Measurements from ENCODE around the gene FAM118B.
A peak's percentile ranks its signal among the peaks of the same experiment; 100 is the strongest.
"Not testable (repeated sequence)": the region's sequence is repeated elsewhere in the genome, so short reads cannot be mapped to it uniquely, and the experiment has no call there.

The FAM118B gene

GRCh38 chr11:126297004-126297403 is 85.4 kb downstream of the FAM118B start:
- Histone ChIP-seq H3K4me1 (ENCODE audit: control insufficient read depth, insufficient read depth, low read length) (no peaks in the 10 kb centered on the region), H3K9me3 (ENCODE audit: control insufficient read depth, insufficient read depth, low read depth, low read length) (no peaks in the 10 kb centered on the region), H3K27ac (ENCODE audit: low read depth, low read length) (no peak overlapping the region)

DNA sequence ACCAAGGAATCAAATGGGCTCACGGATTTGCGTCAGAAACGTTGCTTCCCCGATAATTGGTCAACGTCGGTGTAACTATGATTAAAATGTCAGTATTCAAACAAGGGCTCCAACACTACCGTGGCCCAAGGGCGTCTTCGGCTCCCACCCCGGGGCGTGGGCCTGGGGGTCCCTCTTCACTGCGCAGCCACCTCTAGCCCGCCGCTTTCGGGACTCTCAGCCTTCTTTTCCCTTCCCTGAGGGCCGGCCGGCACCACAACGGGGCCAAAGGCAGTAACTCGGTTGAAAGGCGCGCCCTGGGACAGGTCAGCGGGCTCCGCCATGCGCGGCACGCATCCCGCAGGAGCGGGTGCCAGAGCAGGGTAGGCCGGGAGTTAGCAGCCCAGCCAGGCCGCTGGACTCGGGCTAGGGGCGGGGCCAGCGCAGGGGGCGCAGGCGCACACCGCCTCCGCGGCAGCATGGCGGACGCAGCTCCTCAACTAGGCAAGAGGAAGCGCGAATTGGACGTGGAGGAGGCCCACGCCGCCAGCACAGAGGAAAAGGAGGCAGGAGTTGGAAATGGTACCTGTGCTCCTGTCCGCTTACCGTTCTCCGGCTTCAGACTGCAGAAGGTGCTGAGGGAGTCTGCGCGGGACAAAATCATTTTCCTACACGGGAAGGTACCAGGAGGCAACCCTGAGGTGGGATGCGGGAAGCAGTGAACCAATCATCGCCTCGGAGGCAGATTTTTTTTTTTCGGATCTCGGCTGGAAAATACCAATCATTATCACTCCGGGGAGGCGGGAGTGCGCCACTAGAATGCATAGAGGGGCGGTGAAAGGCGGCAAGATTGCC is 92.3 kb downstream of the FAM118B start, which contains the start of gene DCPS:
TSS of gene DCPS (plus strand) at position 438 of the 834 bp plus-strand sequence. CDS start at position 459, 21 bp downstream.
- Histone ChIP-seq H3K27me3 (ENCODE audit: control insufficient read depth, insufficient read depth, low read length) (no peaks in the 10 kb centered on the region), H3K27ac (ENCODE audit: low read depth, low read length) (peak within 1 kb of the TSS; percentile 93), H3K36me3 (ENCODE audit: control insufficient read depth, insufficient read depth, low read length) (0 out of 2 replicates have a peak, but pooled peaks cover 5% of the 10 kb centered on the region), H3K4me1 (ENCODE audit: control insufficient read depth, insufficient read depth, low read length) (peaks cover 10% of the 10 kb centered on the region), H3K4me3 (ENCODE audit: low read depth, low read length) (peak within 1 kb of the TSS; percentile 92), H3K9me3 (ENCODE audit: control insufficient read depth, insufficient read depth, low read depth, low read length) (no peaks in the 10 kb centered on the region), H3K9ac (ENCODE audit: low read length) (peak within 1 kb of the TSS; percentile 87)

More at GRCh38 chr11:126297004-126297403, 85.4 kb downstream of the FAM118B start:
- Histone ChIP-seq H3K36me3 (ENCODE audit: control insufficient read depth, insufficient read depth, low read length) (peaks cover 26% of the 10 kb centered on the region), H3K4me3 (ENCODE audit: low read depth, low read length) (no peak overlapping the region), H3K9ac (ENCODE audit: low read length) (no peak overlapping the region), H3K27me3 (ENCODE audit: control insufficient read depth, insufficient read depth, low read length) (no peaks in the 10 kb centered on the region)

DNA sequence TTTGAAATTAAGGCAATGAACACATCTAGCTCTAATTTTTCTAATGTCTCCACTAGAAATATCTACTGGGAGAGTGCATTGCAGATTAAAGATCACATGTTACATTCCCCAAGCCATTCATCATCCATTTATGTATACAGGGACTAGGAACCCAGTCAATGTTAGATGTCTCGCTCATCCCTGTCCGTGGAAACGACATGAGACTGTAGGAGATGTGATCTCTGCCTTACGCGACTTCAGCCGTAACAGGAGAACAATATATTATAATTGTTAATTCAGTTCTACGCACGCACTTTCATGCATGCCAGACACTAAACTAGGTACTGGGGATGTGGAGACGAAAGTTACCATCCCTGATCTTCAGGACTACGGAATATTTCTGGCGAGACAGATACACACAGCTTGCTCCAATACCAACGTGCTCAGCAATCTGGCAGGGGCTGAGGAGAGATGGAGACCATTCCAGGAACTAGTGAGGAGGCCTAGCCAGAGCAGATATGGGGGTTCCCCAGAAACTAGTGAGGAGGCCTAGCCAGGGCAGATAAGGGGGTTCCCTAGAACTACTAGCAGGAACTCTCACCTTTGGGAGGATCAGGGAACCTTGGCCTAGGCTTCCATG is 93.0 kb downstream of the FAM118B start:
- Histone ChIP-seq H3K9me3 (ENCODE audit: control insufficient read depth, insufficient read depth, low read depth, low read length) (no peaks in the 10 kb centered on the region), H3K9ac (ENCODE audit: low read length) (peak overlapping the region; percentile 87), H3K4me1 (ENCODE audit: control insufficient read depth, insufficient read depth, low read length) (peaks cover 10% of the 10 kb centered on the region), H3K27ac (ENCODE audit: low read depth, low read length) (peak overlapping the region; percentile 93), H3K36me3 (ENCODE audit: control insufficient read depth, insufficient read depth, low read length) (0 out of 2 replicates have a peak, but pooled peaks cover 5% of the 10 kb centered on the region), H3K4me3 (ENCODE audit: low read depth, low read length) (peak overlapping the region; percentile 92), H3K27me3 (ENCODE audit: control insufficient read depth, insufficient read depth, low read length) (no peaks in the 10 kb centered on the region)

GRCh38 chr11:126305699-126306098 is 94.1 kb downstream of the FAM118B start:
- Histone ChIP-seq H3K27ac (ENCODE audit: low read depth, low read length) (no peak overlapping the region), H3K9me3 (ENCODE audit: control insufficient read depth, insufficient read depth, low read depth, low read length) (no peaks in the 10 kb centered on the region), H3K36me3 (ENCODE audit: control insufficient read depth, insufficient read depth, low read length) (0 out of 2 replicates have a peak, but pooled peaks cover 5% of the 10 kb centered on the region), H3K4me3 (ENCODE audit: low read depth, low read length) (no peak overlapping the region), H3K27me3 (ENCODE audit: control insufficient read depth, insufficient read depth, low read length) (no peaks in the 10 kb centered on the region), H3K4me1 (ENCODE audit: control insufficient read depth, insufficient read depth, low read length) (peaks cover 10% of the 10 kb centered on the region), H3K9ac (ENCODE audit: low read length) (no peak overlapping the region)

GRCh38 chr11:126307706-126308105 is 96.1 kb downstream of the FAM118B start:
- Histone ChIP-seq H3K27me3 (ENCODE audit: control insufficient read depth, insufficient read depth, low read length) (no peaks in the 10 kb centered on the region), H3K4me1 (ENCODE audit: control insufficient read depth, insufficient read depth, low read length) (peaks cover 10% of the 10 kb centered on the region), H3K36me3 (ENCODE audit: control insufficient read depth, insufficient read depth, low read length) (0 out of 2 replicates have a peak, but pooled peaks cover 11% of the 10 kb centered on the region), H3K9ac (ENCODE audit: low read length) (no peak overlapping the region), H3K4me3 (ENCODE audit: low read depth, low read length) (no peak overlapping the region), H3K9me3 (ENCODE audit: control insufficient read depth, insufficient read depth, low read depth, low read length) (no peaks in the 10 kb centered on the region), H3K27ac (ENCODE audit: low read depth, low read length) (no peak overlapping the region)

- Histone ChIP-seq H3K4me1 (ENCODE audit: control insufficient read depth, insufficient read depth, low read length) (peaks cover 9% of the 10 kb centered on the region), H3K27ac (ENCODE audit: low read depth, low read length) (no peak overlapping the region), H3K4me3 (ENCODE audit: low read depth, low read length) (no peak overlapping the region), H3K36me3 (ENCODE audit: control insufficient read depth, insufficient read depth, low read length) (0 out of 2 replicates have a peak, but pooled peaks cover 11% of the 10 kb centered on the region), H3K9me3 (ENCODE audit: control insufficient read depth, insufficient read depth, low read depth, low read length) (no peaks in the 10 kb centered on the region), H3K9ac (ENCODE audit: low read length) (no peak overlapping the region), H3K27me3 (ENCODE audit: control insufficient read depth, insufficient read depth, low read length) (no peaks in the 10 kb centered on the region)
These were observed 96.7 kb downstream of the FAM118B start for GRCh38 chr11:126308271-126308671.

- H3K36me3 ChIP-seq (ENCODE audit: control insufficient read depth, insufficient read depth, low read length): 0 out of 2 replicates have a peak, but pooled peaks cover 11% of the 10 kb centered on the region
- not testable (repeated sequence) for H3K27ac ChIP-seq (ENCODE audit: low read depth, low read length)
These were observed 97.2 kb downstream of the FAM118B start for GRCh38 chr11:126308771-126309170.

GRCh38 chr11:126310200-126310991 is 98.8 kb downstream of the FAM118B start:
- Histone ChIP-seq H3K27ac (ENCODE audit: low read depth, low read length) (no peak overlapping the region), H3K36me3 (ENCODE audit: control insufficient read depth, insufficient read depth, low read length) (0 out of 2 replicates have a peak, but pooled peaks cover 16% of the 10 kb centered on the region), H3K27me3 (ENCODE audit: control insufficient read depth, insufficient read depth, low read length) (no peaks in the 10 kb centered on the region), H3K9ac (ENCODE audit: low read length) (no peak overlapping the region), H3K9me3 (ENCODE audit: control insufficient read depth, insufficient read depth, low read depth, low read length) (no peaks in the 10 kb centered on the region), H3K4me1 (ENCODE audit: control insufficient read depth, insufficient read depth, low read length) (no peaks in the 10 kb centered on the region), H3K4me3 (ENCODE audit: low read depth, low read length) (no peak overlapping the region)

More at GRCh38 chr11:126308771-126309170, 97.2 kb downstream of the FAM118B start:
- not testable (repeated sequence) for H3K27me3 ChIP-seq (ENCODE audit: control insufficient read depth, insufficient read depth, low read length); H3K9ac ChIP-seq (ENCODE audit: low read length); H3K9me3 ChIP-seq (ENCODE audit: control insufficient read depth, insufficient read depth, low read depth, low read length); H3K4me3 ChIP-seq (ENCODE audit: low read depth, low read length); H3K4me1 ChIP-seq (ENCODE audit: control insufficient read depth, insufficient read depth, low read length)

- Histone ChIP-seq H3K27ac (ENCODE audit: low read depth, low read length) (no peak overlapping the region), H3K9ac (ENCODE audit: low read length) (no peak overlapping the region), H3K36me3 (ENCODE audit: control insufficient read depth, insufficient read depth, low read length) (0 out of 2 replicates have a peak, but pooled peaks cover 16% of the 10 kb centered on the region), H3K9me3 (ENCODE audit: control insufficient read depth, insufficient read depth, low read depth, low read length) (no peaks in the 10 kb centered on the region), H3K27me3 (ENCODE audit: control insufficient read depth, insufficient read depth, low read length) (no peaks in the 10 kb centered on the region), H3K4me3 (ENCODE audit: low read depth, low read length) (no peak overlapping the region), H3K4me1 (ENCODE audit: control insufficient read depth, insufficient read depth, low read length) (no peaks in the 10 kb centered on the region)
These were observed 99.4 kb downstream of the FAM118B start for GRCh38 chr11:126310992-126311310.

DNA sequence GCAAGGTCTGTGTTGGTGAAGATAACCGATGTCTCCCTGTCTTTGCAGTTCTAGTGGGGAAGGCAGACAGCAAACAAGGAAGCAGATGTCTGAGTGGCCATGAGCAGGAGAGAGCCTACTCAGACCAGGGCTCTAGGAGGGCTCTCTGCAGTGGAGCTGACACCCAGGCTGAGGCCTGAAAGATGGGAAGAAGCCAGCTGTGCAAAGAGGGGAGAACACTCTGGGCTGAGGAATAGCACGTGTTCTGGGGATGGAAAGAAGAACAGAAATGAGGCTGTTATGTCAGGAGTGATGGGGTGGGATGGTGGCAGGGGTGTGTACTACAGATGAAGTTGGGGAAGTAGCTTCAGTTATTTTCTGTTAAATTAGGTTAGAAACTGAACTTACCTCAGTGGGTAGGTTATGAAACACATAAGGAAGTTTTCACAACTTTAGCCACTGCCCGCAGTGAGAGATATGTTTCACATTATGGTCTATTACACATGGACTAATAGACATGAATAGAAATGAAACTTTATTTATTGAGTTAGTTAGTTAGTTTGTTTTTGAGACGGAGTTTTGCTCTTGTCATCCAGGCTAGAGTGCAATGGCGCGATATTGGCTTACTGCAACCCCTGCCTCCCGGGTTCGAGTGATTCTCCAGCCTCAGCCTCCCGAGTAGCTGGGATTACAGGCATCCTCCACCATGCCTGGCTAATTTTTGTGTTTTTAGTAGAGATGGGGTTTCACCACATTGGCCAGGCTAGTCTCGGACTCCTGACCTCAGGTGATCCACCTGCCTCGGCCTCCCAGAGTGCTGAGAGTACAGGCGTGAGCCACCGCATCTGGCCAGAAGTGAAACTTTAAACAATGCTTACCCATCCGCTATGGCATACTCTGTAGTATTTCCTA is 100.1 kb downstream of the FAM118B start:
- Histone ChIP-seq H3K9ac (ENCODE audit: low read length) (no peak overlapping the region), H3K9me3 (ENCODE audit: control insufficient read depth, insufficient read depth, low read depth, low read length) (no peaks in the 10 kb centered on the region), H3K27me3 (ENCODE audit: control insufficient read depth, insufficient read depth, low read length) (no peaks in the 10 kb centered on the region), H3K4me1 (ENCODE audit: control insufficient read depth, insufficient read depth, low read length) (no peaks in the 10 kb centered on the region), H3K36me3 (ENCODE audit: control insufficient read depth, insufficient read depth, low read length) (0 out of 2 replicates have a peak, but pooled peaks cover 16% of the 10 kb centered on the region), H3K4me3 (ENCODE audit: low read depth, low read length) (no peak overlapping the region), H3K27ac (ENCODE audit: low read depth, low read length) (no peak overlapping the region)
